K562 (cell line): ENCODE results near the gene QRICH1. TPM values are rescaled to one million over a fixed set of nuclear protein-coding genes. Genes with fewer than 3 reads are reported as not detected.

Experiments
- ATAC-seq: fragments of 200-7000 bp; cut with Tn5 transposase; 3 replicates; pipeline ENCODE4 v1.9.1; 2020; ENCODE audit warnings: moderate library complexity
- BruUV-seq: library from RNA; stranded (reverse); fragments of 400-500 nt; replicated peaks from 2 replicates; lab custom pipeline; 2021; lab: Mats Ljungman, UMichigan
- CTCF ChIA-PET: fragments of 300-600 bp; formaldehyde crosslinking; extraction: SDS; loops from one replicate; lab custom pipeline; 2021; ENCODE audit warnings: low intra/inter-chr PET ratio; lab: Yijun Ruan, JAX
- POLR2A ChIA-PET: fragments of 300-600, 350-650 bp; sonication (Branson Sonifier 250); formaldehyde crosslinking; extraction: SDS; loops from one replicate; lab custom pipeline; 2021; ENCODE audit warnings: antibody characterized with exemption, inconsistent platforms; lab: Yijun Ruan, JAX
- DNase-seq, 4 experiments: peaks; one replicate each; pipeline versions ENCODE4 v3.0.0 to v3.0.0-alpha.2; 2011 to 2018; ENCODE audit warnings: low spot score in 3 of 4, mixed read lengths in 3 of 4; ENCODE audit errors: extremely low read depth in 1 of 4
- FAIRE-seq: peaks from 2 replicates; lab custom pipeline; 2011; peaks lifted over from hg19 to GRCh38; lab: Jason Lieb, UNC
- H2AFZ ChIP-seq: 2 replicates; pipeline ENCODE4 v1.6.0; 2011; ENCODE audit warnings: low read depth, low read length, control low read depth, inconsistent platforms
- H3K27ac ChIP-seq: fragments of 200-600 bp; 3 replicates; pipeline ENCODE4 v1.8.0; 2011; ENCODE audit warnings: low read depth, mild to moderate bottlenecking, control low read depth, inconsistent platforms, low read length, moderate library complexity, mixed read lengths; ENCODE audit errors: extremely low read depth
- H3K27me3 ChIP-seq, 2 experiments: fragments of 300-600 bp in 1 of 2; 2 replicates in 1 of 2; 3 replicates in 1 of 2; pipeline versions ENCODE4 v1.6.0 to v1.8.0; 2011; ENCODE audit warnings: inconsistent platforms in 2 of 2, low read length in 2 of 2, mild to moderate bottlenecking in 1 of 2, mixed read lengths in 1 of 2, moderate library complexity in 1 of 2; ENCODE audit not compliant: control insufficient read depth in 2 of 2, insufficient read depth in 2 of 2
- H3K36me3 ChIP-seq: fragments of 300-600 bp; 3 replicates; pipeline ENCODE4 v1.8.0; 2011; ENCODE audit warnings: mild to moderate bottlenecking, low read length, inconsistent platforms; ENCODE audit not compliant: control insufficient read depth, insufficient read depth
- H3K4me1 ChIP-seq, 2 experiments: fragments of 200-600 bp in 1 of 2; replicated peaks in 1 of 2; 2 replicates in 1 of 2; 3 replicates in 1 of 2; pipeline versions ENCODE4 v1.5.1 to v1.8.0; 2011; ENCODE audit warnings: inconsistent platforms in 2 of 2, low read length in 2 of 2, mild to moderate bottlenecking in 1 of 2, mixed read lengths in 1 of 2, moderate library complexity in 1 of 2; ENCODE audit not compliant: control insufficient read depth in 2 of 2, insufficient read depth in 2 of 2
- H3K4me2 ChIP-seq: 2 replicates; pipeline ENCODE4 v1.6.1; 2011; ENCODE audit warnings: low read length, control low read depth, inconsistent platforms, mixed read lengths; ENCODE audit not compliant: insufficient read depth
- H3K4me3 ChIP-seq: fragments of 200-600 bp; sonication (generic), shearing (Covaris generic); 2 replicates; pipeline ENCODE4 v1.5.1; 2016; ENCODE audit warnings: control low read depth, inconsistent platforms
- H3K79me2 ChIP-seq: fragments of 200-600 bp; 3 replicates; pipeline ENCODE4 v1.8.0; 2011; ENCODE audit warnings: low read length, inconsistent platforms; ENCODE audit not compliant: control insufficient read depth, insufficient read depth
- H3K9ac ChIP-seq, 2 experiments: 2 replicates each; pipeline versions ENCODE4 v1.6.0 to v1.6.1; 2011; ENCODE audit warnings: low read depth in 2 of 2, low read length in 2 of 2, control low read depth in 1 of 2, inconsistent platforms in 1 of 2, mild to moderate bottlenecking in 1 of 2, mixed read lengths in 1 of 2; ENCODE audit not compliant: insufficient read depth in 1 of 2
- H3K9me1 ChIP-seq: one replicate; pipeline ENCODE4 v1.6.0; 2011; ENCODE audit warnings: inconsistent platforms, mild to moderate bottlenecking, low read length, moderate library complexity; ENCODE audit not compliant: control insufficient read depth, insufficient read depth
- H3K9me3 ChIP-seq: replicated peaks from 2 replicates; pipeline ENCODE4 v1.5.1; 2011; ENCODE audit warnings: low read depth, low read length, inconsistent platforms; ENCODE audit not compliant: control insufficient read depth, insufficient read depth
- H4K20me1 ChIP-seq: replicated peaks from 2 replicates; pipeline ENCODE4 v1.6.1; 2011; ENCODE audit warnings: low read length, inconsistent platforms, mixed read lengths; ENCODE audit not compliant: control insufficient read depth, insufficient read depth
- GTF2A2 ChIP-seq: IDR thresholded peaks from 2 replicates; pipeline ENCODE4 v1.6.1; 2016; ENCODE audit warnings: mild to moderate bottlenecking, missing genetic modification characterization, missing compliant biosample characterization
- HDAC6 ChIP-seq: IDR thresholded peaks from 2 replicates; pipeline ENCODE4 v1.6.1; 2012; ENCODE audit warnings: low read depth, mild to moderate bottlenecking, control low read depth, inconsistent platforms, low read length, moderate library complexity
- KHSRP ChIP-seq: fragments of 450-650 bp; IDR thresholded peaks from 2 replicates; pipeline ENCODE4 v1.6.1; 2017
- MTA2 ChIP-seq: fragments of 450-650 bp; IDR thresholded peaks from 2 replicates; pipeline ENCODE4 v1.6.1; 2016; ENCODE audit warnings: low read depth
- PRPF4 ChIP-seq: fragments of 200-400 bp; formaldehyde crosslinking; IDR thresholded peaks from one replicate; pipeline ENCODE4 v1.6.1; 2017; ENCODE audit warnings: low read length, low read depth, mild to moderate bottlenecking; ENCODE audit not compliant: insufficient read depth, poor library complexity, severe bottlenecking
- RBM34 ChIP-seq: fragments of 200-400 bp; formaldehyde crosslinking; IDR thresholded peaks from 2 replicates; pipeline ENCODE4 v1.6.1; 2018; ENCODE audit warnings: low read length, borderline replicate concordance; ENCODE audit not compliant: insufficient read depth
- TAL1 ChIP-seq: fragments of 450-650 bp; IDR thresholded peaks from 2 replicates; pipeline ENCODE4 v1.6.1; 2016; ENCODE audit warnings: mild to moderate bottlenecking
- TRIM28 ChIP-seq: fragments of 450-650 bp; IDR thresholded peaks from 2 replicates; pipeline ENCODE4 v1.6.1; 2017
- TSC22D4 ChIP-seq: fragments of 450-650 bp; IDR thresholded peaks from 2 replicates; pipeline ENCODE4 v1.6.1; 2016; ENCODE audit warnings: missing genetic modification characterization, missing biosample characterization, control low read depth
- U2AF2 ChIP-seq: fragments of 200-400 bp; formaldehyde crosslinking; optimal IDR thresholded peaks from 2 replicates; pipeline ENCODE3; 2017; ENCODE audit warnings: low read depth, mild to moderate bottlenecking, low read length
- ZNF589 ChIP-seq: fragments of 200-800 bp; sonication (Bioruptor generic); IDR thresholded peaks from 2 replicates; pipeline ENCODE4 v1.6.1; 2016; ENCODE audit warnings: low read depth, missing genetic modification characterization, missing compliant biosample characterization
- ZNF717 ChIP-seq: fragments of 250-450 bp; sonication (Bioruptor Pico); IDR thresholded peaks from 2 replicates; pipeline ENCODE4 v1.5.0; 2021
- ZNF830 ChIP-seq: fragments of 250-450 bp; sonication (Bioruptor Pico); IDR thresholded peaks from 2 replicates; pipeline ENCODE4 v1.5.0; 2021; ENCODE audit warnings: mild to moderate bottlenecking
- WGBS: fragments of 100-300 bp; shearing (Covaris generic); methylation state at CpG from one replicate; pipeline ENCODE4 v1.1.6; 2016; ENCODE audit warnings: low coverage, mixed read lengths; ENCODE audit not compliant: insufficient coverage; ENCODE audit errors: missing lambda C conversion rate; 5-methylcytosine and 5-hydroxymethylcytosine counted together
- in situ Hi-C: fragments of 300-500 bp; cut with MboI; formaldehyde crosslinking; loops from 4 replicates; pipeline ENCODE4 v1.15.0; 2018; ENCODE audit warnings: inconsistent platforms, mixed read lengths
- intact Hi-C: fragments of 100-400 bp; cut with micrococcal nuclease; formaldehyde crosslinking; loops from 2 replicates; pipeline ENCODE4 v1.14.2; 2022
- polyA plus RNA-seq, 8 experiments: library from polyadenylated mRNA; depleted of rRNA in 4 of 8; stranded (reverse) in 5 of 8; unstranded in 3 of 8; fragments of >200 nt; fragmentation: Nextera tagmentation in 2 of 8; fragmentation: Illumina TruSeq in 1 of 8; extraction: Ambion mirVana in 2 of 8; extraction: Trizol in 1 of 8; gene quantifications; 2 replicates each; pipeline versions ENCODE4 v1.2.1 to v1.2.3, GENCODE V29; 2011 to 2014; ENCODE audit warnings: inconsistent platforms in 1 of 8, missing spikeins in 1 of 8
- total RNA-seq, 7 experiments: library from RNA; depleted of rRNA in 6 of 7; stranded (reverse); fragments of >200 nt in 6 of 7; fragmentation: Illumina TruSeq in 2 of 7; extraction: Trizol in 2 of 7; gene quantifications; 2 replicates each; pipeline versions ENCODE4 v1.2.1 to v1.2.3, GENCODE V29; 2011 to 2021; ENCODE audit warnings: low replicate concordance in 1 of 7
- TF ChIP-seq, protein P1 (sequence below), 2 experiments: IDR thresholded peaks; 2 replicates each; pipeline ENCODE4 v1.6.1; 2011; ENCODE audit warnings: borderline replicate concordance in 1 of 2, control low read depth in 1 of 2, low read depth in 1 of 2, low read length in 1 of 2, mild to moderate bottlenecking in 1 of 2, mixed read lengths in 1 of 2, moderate library complexity in 1 of 2; ENCODE audit not compliant: insufficient read depth in 1 of 2, insufficient read length in 1 of 2, poor library complexity in 1 of 2, severe bottlenecking in 1 of 2; ENCODE audit errors: extremely low read depth in 1 of 2
- TF ChIP-seq, protein P2 (sequence below), 2 experiments: fragments of 450-650 bp; IDR thresholded peaks; 2 replicates each; pipeline ENCODE4 v1.6.1; 2016
- TF ChIP-seq, protein P3 (sequence below): fragments of 250-450 bp; sonication (Bioruptor Pico); IDR thresholded peaks from 2 replicates; pipeline ENCODE4 v1.5.0; 2020; ENCODE audit warnings: mild to moderate bottlenecking
- TF ChIP-seq, protein P4 (sequence below): fragments of 450-650 bp; formaldehyde crosslinking; IDR thresholded peaks from 2 replicates; pipeline ENCODE4 v1.4.0; 2020; ENCODE audit warnings: mild to moderate bottlenecking, mixed read lengths

The QRICH1 gene
- total and polyA plus RNA-seq, 9 of the 15 experiments (the other 6 are each of a cell fraction or from before 2014, with no cell fraction given), result 20.1 to 99.2 (median 56.7) TPM

DNA sequence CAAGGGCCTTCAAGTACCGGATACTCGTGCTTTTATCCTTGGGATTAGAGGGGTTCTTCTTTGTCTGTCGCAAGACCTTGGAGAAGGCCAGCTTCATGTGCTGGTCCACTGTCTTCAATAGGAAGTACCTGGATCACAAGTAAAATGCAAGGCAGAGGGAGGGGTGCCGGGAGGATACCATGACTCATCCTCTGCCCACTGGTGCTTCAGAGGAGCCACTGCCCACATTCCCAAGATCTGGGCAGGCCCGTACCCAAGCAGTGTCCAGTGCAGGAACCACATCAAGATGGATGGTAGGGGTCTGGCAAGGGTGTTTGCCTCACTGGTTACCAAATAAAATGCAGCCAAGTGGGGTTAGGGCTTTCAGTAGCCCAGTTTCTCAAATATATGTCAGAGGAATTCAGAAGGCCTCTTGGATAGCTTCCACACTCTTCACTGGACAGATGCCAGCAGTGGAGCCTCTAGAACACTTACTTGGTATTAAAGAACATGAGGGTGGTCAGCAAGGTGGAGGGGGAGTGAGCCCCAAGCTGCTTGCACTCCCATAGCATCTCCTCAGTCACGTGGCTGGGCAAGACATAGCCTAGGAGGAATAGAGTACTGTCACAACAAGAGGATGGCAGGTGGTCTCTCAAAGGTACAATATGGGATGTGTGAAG lies 61.1 kb downstream of the QRICH1 start:
- DNase-seq (no peak), FAIRE-seq (no peak), ATAC-seq (no peak)
- CTCF ChIA-PET, result no interaction called here
- H3K4me2 ChIP-seq, result no peak overlapping the region
- no peak overlapping the region for H2AFZ ChIP-seq
- no peaks in the 10 kb centered on the region for H3K9me3 ChIP-seq
- peaks cover 71% of the 10 kb centered on the region for H3K36me3 ChIP-seq
- no TSS peak for BruUV-seq
- peaks cover 19 to 22% of the 10 kb centered on the region in 2 experiments; a peak in 4 of 5 replicates for H3K4me1 ChIP-seq
- intact Hi-C loops (no loop called here), in situ Hi-C loops (no loop called here)
- H3K27me3 ChIP-seq, result no peaks in the 10 kb centered on the region
- H3K4me3 ChIP-seq, result no peak overlapping the region
- no peak overlapping the region for H3K9ac ChIP-seq
- H3K9me1 ChIP-seq, result no peaks in the 10 kb centered on the region
- WGBS, result 90% methylated on average over 3 of the region's 6 CpGs
- POLR2A ChIA-PET, result interaction anchor here (0.7 kb wide), 1 partner anchor 51 kb away, joined by 3 read pairs; no protein-coding TSS in a partner anchor
- H4K20me1 ChIP-seq, result no peaks in the 10 kb centered on the region
- H3K27ac ChIP-seq, result no peak overlapping the region
- H3K79me2 ChIP-seq, result peaks cover 18% of the 10 kb centered on the region
- TF ChIP-seq ZNF717 (CRISPR knock-in tag) (no peak), TAL1 (no peak), HDAC6 (no peak), PRPF4 (no peak), TSC22D4 (tag) (no peak), ZNF830 (CRISPR knock-in tag) (no peak), ZNF589 (no peak), GTF2A2 (tag) (no peak), KHSRP (no peak), RBM34 (no peak), U2AF2 (no peak), TRIM28 (no peak), MTA2 (no peak)
- TF ChIP-seq, protein P1, sequence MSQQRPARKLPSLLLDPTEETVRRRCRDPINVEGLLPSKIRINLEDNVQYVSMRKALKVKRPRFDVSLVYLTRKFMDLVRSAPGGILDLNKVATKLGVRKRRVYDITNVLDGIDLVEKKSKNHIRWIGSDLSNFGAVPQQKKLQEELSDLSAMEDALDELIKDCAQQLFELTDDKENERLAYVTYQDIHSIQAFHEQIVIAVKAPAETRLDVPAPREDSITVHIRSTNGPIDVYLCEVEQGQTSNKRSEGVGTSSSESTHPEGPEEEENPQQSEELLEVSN (IDR thresholded peaks at IDR 0.05; ENCODE audit: borderline replicate concordance in 1 of 2, extremely low read depth in 1 of 2, insufficient read depth in 1 of 2, insufficient read length in 1 of 2, low read depth in 1 of 2, low read length in 1 of 2, poor library complexity in 1 of 2, severe bottlenecking in 1 of 2), result no peak
- TF ChIP-seq, protein P2, sequence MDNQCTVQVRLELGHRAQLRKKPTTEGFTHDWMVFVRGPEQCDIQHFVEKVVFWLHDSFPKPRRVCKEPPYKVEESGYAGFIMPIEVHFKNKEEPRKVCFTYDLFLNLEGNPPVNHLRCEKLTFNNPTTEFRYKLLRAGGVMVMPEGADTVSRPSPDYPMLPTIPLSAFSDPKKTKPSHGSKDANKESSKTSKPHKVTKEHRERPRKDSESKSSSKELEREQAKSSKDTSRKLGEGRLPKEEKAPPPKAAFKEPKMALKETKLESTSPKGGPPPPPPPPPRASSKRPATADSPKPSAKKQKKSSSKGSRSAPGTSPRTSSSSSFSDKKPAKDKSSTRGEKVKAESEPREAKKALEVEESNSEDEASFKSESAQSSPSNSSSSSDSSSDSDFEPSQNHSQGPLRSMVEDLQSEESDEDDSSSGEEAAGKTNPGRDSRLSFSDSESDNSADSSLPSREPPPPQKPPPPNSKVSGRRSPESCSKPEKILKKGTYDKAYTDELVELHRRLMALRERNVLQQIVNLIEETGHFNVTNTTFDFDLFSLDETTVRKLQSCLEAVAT (IDR thresholded peaks at IDR 0.05), result no peak
- TF ChIP-seq, protein P3, sequence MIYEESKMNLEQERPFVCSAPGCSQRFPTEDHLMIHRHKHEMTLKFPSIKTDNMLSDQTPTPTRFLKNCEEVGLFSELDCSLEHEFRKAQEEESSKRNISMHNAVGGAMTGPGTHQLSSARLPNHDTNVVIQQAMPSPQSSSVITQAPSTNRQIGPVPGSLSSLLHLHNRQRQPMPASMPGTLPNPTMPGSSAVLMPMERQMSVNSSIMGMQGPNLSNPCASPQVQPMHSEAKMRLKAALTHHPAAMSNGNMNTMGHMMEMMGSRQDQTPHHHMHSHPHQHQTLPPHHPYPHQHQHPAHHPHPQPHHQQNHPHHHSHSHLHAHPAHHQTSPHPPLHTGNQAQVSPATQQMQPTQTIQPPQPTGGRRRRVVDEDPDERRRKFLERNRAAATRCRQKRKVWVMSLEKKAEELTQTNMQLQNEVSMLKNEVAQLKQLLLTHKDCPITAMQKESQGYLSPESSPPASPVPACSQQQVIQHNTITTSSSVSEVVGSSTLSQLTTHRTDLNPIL (CRISPR knock-in tag), result no peak
- TF ChIP-seq, protein P4, sequence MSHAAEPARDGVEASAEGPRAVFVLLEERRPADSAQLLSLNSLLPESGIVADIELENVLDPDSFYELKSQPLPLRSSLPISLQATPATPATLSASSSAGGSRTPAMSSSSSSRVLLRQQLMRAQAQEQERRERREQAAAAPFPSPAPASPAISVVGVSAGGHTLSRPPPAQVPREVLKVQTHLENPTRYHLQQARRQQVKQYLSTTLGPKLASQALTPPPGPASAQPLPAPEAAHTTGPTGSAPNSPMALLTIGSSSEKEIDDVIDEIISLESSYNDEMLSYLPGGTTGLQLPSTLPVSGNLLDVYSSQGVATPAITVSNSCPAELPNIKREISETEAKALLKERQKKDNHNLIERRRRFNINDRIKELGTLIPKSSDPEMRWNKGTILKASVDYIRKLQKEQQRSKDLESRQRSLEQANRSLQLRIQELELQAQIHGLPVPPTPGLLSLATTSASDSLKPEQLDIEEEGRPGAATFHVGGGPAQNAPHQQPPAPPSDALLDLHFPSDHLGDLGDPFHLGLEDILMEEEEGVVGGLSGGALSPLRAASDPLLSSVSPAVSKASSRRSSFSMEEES (CRISPR knock-in tag), result no peak
